NCI-H446 treated with DMSO at 0.1 percent for 48 hours (cell line): ENCODE data around the gene CD3E.

Source experiments
- DNase-seq: peaks from one replicate; lab custom pipeline; 2025; lab: John Stamatoyannopoulos, UW

The CD3E gene

DNA sequence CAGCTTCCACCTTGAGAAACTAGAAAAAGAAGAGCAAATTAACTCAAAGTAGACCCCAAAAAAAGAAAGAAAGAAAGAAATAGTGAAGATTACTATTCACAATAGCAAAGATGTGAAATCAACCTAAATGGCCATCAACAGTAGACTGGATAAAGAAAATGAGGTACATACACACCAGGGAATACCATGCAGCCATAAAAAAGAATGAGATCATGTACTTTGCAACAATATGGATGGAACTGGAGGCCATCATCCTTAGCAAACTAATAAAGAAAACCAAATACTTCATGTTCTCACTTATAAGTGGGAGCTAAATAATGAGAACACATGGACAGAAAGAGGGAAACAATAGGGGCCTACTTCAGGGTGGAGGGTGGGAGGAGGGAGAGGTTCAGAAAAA, 24.2 kb downstream of the CD3E start:
- no peak for DNase-seq

DNA sequence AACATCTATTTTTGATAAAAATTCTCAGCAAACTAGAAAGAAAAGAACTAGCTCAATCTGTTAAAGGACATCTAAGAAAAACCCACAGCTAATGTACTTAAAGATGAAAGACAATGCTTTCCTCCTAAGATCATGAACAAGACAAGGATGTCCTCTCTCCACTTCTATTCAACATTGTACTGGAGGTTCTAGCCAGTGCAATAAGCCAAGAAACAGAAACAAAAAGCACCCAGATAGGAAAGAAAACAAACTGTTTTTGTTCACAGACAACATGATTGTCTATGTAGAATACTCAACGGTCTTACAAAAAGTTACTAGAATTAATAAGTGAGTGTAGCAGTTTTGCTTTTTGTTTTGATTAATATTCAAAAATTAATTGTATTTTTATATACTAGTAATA, 30.2 kb downstream of the CD3E start:
- no peak for DNase-seq

GRCh38 chr11:118338637-118339061, 34.1 kb downstream of the CD3E start:
- no peak for DNase-seq

GRCh38 chr11:118339281-118339961, 34.9 kb downstream of the CD3E start:
- DNase-seq = no peak

DNA sequence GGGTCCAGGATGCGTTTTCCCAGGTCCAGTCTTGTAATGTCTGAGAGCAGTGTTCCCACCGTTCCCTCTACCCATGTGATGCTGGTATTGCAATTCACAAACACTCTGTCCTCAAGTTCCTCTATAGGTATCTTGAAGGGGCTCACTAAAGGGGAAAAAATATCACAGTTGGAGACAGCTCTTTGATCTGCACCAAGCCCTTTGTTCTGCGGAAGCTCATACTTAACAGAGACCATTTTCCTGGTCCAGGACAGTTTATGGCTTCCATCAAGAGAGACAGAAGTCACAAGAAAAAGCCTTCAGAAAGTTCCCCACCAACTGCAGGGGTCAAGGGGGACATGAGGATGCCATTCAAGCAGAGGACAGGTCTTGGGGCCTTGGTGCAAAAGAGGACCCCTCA, 35.9 kb downstream of the CD3E start:
- DNase-seq = no peak

DNA sequence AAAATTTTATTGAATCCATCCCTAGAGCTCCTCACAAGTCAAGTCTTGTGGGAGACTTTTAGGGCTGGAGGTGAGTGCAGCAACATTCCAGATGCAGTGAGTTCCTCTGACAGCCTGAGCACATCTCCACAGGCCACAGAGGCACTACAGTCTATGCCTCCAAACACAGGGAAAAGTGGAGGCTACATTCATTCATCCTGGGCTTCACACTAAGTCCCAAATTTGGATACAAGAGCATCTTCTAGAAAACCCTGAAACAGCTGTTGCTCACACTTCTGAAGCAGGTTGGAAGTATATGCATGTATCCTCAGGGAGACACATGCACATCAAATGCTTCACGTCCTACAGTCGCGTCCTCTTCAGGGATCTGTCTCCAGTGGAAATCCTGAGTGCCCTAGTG, 36.7 kb downstream of the CD3E start:
- DNase-seq = no peak

DNA sequence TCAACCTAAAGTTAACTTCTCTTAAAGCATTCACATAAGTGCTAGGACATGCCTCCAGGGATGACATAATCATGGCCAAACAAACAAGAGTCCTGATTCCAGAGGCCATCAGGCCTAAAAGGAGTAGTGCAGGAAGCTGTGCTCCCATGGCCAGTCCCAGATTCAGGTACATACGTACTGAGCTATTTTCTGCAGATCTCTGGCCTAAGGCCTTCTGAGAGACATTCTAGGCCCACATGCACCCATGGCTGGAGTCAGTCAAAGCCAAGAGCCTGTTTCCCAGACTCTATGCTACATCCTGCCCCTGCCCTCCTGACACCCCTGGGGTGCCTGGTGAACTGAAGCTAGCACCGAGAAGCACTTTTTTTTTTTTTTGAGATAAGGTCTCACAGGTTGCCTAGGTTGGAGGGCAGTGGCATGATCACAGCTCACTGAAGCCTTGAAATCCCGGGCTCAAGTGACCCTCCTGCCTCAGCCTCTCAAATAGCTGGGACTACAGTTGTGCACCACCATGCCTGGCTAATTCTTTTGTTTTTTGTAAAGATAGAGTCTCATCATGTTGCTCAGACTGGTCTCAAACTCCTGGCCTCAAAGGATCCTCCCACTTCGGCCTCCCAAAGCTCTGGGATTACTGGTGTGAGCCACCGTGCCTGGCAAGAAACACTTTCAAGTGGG, 37.4 kb downstream of the CD3E start:
- DNase-seq = no peak

- no peak for DNase-seq
These were observed 38.1 kb downstream of the CD3E start, which contains the start of gene CD3D for GRCh38 chr11:118342503-118343161. Gene CD3D, minus strand, starts transcription at chr11:118342705. Its CDS starts 98 bp downstream, at chr11:118342607.

GRCh38 chr11:118343248-118343647, 38.7 kb downstream of the CD3E start:
- DNase-seq = no peak

- DNase-seq = no peak
These were observed 39.5 kb downstream of the CD3E start, which contains the start of gene CD3G for GRCh38 chr11:118343981-118344515. Gene CD3G, plus strand, starts transcription at chr11:118344344. Its CDS starts 80 bp downstream, at chr11:118344424.

DNA sequence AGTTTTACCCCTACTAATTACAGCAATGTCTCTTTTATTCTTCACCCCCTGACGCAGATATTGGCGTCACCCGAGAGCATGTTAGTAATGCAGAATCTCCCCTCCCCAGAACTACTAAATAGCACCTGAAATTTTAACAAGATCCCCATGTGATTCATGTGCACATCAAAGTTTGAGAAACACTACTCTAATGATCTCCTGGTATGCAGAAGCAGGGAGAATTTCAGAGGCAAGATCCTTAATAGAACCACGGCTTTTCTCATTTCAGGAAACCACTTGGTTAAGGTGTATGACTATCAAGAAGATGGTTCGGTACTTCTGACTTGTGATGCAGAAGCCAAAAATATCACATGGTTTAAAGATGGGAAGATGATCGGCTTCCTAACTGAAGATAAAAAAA, 44.9 kb downstream of the CD3E start:
- no peak for DNase-seq

GRCh38 chr11:118353084-118353710, 48.7 kb downstream of the CD3E start:
- DNase-seq = no peak

- no peak for DNase-seq
These were observed 53.5 kb downstream of the CD3E start for GRCh38 chr11:118358071-118358470.

GRCh38 chr11:118359295-118359958, 54.9 kb downstream of the CD3E start, which contains the start of gene UBE4A:
Gene UBE4A, plus strand, starts transcription at chr11:118359600. Its CDS starts 5,481 bp downstream, at chr11:118365081.
- peak; percentile 90 for DNase-seq

- DNase-seq = no peak
These were observed 60.6 kb downstream of the CD3E start for GRCh38 chr11:118364956-118365615.
